Peyer's patch (tissue), 4 donors: ENCODE data around the gene DNAJA4.

Source experiments
- POLR2A ChIP-seq, 2 donors: fragments of 450-650 bp; IDR thresholded peaks; one replicate each; pipeline ENCODE4 v1.5.1; 2017; ENCODE audit warnings: antibody characterized with exemption in 2 of 2, mild to moderate bottlenecking in 2 of 2, moderate library complexity in 2 of 2
- TF ChIP-seq, protein P1 (sequence below), 6 experiments: fragments of 450-650 bp in 4 of 6; fragments of 200-600 bp in 2 of 6; sonication (generic) in 1 of 6; IDR thresholded peaks; one replicate each; pipeline ENCODE4 v1.5.1; 2017 to 2019; ENCODE audit warnings: antibody characterized with exemption in 6 of 6, mild to moderate bottlenecking in 3 of 6, moderate library complexity in 1 of 6

DNA sequence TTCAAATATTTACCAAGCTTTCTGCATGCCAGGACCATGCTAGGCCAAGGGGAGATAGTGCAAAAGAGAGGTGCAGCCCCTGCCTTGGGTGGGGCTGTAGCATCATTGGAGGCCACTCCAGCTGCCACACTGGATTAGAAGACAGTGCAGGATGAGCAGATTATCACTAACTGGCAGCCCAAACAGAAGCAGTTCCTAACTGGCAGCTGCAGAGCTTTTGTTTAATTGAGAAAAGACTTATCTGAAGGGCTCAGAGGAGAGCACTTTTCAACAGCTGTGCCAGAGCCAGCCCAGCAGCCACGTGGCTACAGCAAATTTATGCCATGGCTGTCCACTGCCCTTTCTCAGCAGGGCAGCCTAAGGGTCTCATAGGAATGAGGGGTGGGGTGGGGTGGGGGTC, 16.5 kb upstream of the DNAJA4 start:
- no peak for TF ChIP-seq POLR2A (IDR thresholded peaks at IDR 0.05)
- TF ChIP-seq, protein P1, sequence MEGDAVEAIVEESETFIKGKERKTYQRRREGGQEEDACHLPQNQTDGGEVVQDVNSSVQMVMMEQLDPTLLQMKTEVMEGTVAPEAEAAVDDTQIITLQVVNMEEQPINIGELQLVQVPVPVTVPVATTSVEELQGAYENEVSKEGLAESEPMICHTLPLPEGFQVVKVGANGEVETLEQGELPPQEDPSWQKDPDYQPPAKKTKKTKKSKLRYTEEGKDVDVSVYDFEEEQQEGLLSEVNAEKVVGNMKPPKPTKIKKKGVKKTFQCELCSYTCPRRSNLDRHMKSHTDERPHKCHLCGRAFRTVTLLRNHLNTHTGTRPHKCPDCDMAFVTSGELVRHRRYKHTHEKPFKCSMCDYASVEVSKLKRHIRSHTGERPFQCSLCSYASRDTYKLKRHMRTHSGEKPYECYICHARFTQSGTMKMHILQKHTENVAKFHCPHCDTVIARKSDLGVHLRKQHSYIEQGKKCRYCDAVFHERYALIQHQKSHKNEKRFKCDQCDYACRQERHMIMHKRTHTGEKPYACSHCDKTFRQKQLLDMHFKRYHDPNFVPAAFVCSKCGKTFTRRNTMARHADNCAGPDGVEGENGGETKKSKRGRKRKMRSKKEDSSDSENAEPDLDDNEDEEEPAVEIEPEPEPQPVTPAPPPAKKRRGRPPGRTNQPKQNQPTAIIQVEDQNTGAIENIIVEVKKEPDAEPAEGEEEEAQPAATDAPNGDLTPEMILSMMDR (IDR thresholded peaks at IDR 0.05): no peak
